B cell (primary cell): Measurements from ENCODE around the gene HEYL. TPM values are rescaled to one million over a fixed set of nuclear protein-coding genes. Genes with fewer than 3 reads are reported as not detected.

ENCODE experiments used
- ATAC-seq: fragments of 200-7000 bp; cut with Tn5 transposase; one replicate; pipeline ENCODE4 v1.10.0; 2021; ENCODE audit warnings: low read depth, mild to moderate bottlenecking, moderate number of reproducible peaks, moderate library complexity
- CTCF ChIA-PET: fragments of 350-600 bp; sonication (Branson Sonifier 250); formaldehyde crosslinking; loops from one replicate; lab custom pipeline; 2021; ENCODE audit warnings: antibody characterized with exemption, inconsistent platforms; lab: Charles Lee
- POLR2A ChIA-PET: fragments of 350-600 bp; sonication (Branson Sonifier 250); formaldehyde crosslinking; loops from one replicate; lab custom pipeline; 2021; ENCODE audit warnings: antibody characterized with exemption; lab: Charles Lee
- DNase-seq: peaks from one replicate; pipeline ENCODE4 v3.0.0; 2013
- H2AFZ ChIP-seq: 2 replicates; pipeline ENCODE4 v1.6.1; 2012; ENCODE audit warnings: mild to moderate bottlenecking, low read depth, low read length; ENCODE audit not compliant: insufficient read depth, poor library complexity, severe bottlenecking
- H3K27ac ChIP-seq, 2 donors: 1 replicate in 1 of 2; 2 replicates in 1 of 2; pipeline ENCODE4 v1.5.1; 2012 to 2013; ENCODE audit warnings: low read length in 2 of 2, mild to moderate bottlenecking in 2 of 2, moderate library complexity in 1 of 2
- H3K27me3 ChIP-seq, 4 experiments: fragments of 200-600 bp in 1 of 4; sonication (generic) in 1 of 4; replicated peaks in 1 of 4; 1 replicate in 2 of 4; 2 replicates in 2 of 4; pipeline versions ENCODE4 v1.6.1 to v1.7.0; 2013 to 2016; ENCODE audit warnings: low read length in 3 of 4, mild to moderate bottlenecking in 2 of 4, mixed read lengths in 1 of 4, moderate library complexity in 1 of 4; ENCODE audit not compliant: insufficient read depth in 4 of 4, control insufficient read depth in 3 of 4; ENCODE audit errors: control extremely low read depth in 1 of 4
- H3K36me3 ChIP-seq, 2 experiments: replicated peaks in 1 of 2; 1 replicate in 1 of 2; 2 replicates in 1 of 2; pipeline versions ENCODE4 v1.6.1 to v1.7.1; 2013; ENCODE audit warnings: low read length in 1 of 2; ENCODE audit not compliant: insufficient read depth in 2 of 2, control insufficient read depth in 1 of 2; ENCODE audit errors: control extremely low read depth in 1 of 2, extremely low read depth in 1 of 2
- H3K4me1 ChIP-seq, 2 donors: fragments of 200-600 bp in 1 of 2; sonication (generic) in 1 of 2; 1 replicate in 1 of 2; 2 replicates in 1 of 2; pipeline versions ENCODE4 v1.5.1 to v1.6.1; 2013 to 2017; ENCODE audit warnings: low read length in 2 of 2; ENCODE audit not compliant: control insufficient read depth in 2 of 2, insufficient read depth in 2 of 2
- H3K4me2 ChIP-seq: replicated peaks from 2 replicates; pipeline ENCODE3; 2012; ENCODE audit warnings: mild to moderate bottlenecking, low read depth, low read length; ENCODE audit not compliant: poor library complexity, severe bottlenecking
- H3K4me3 ChIP-seq, 5 experiments: fragments of 200-600 bp in 1 of 5; sonication (generic) in 1 of 5; 1 replicate in 3 of 5; 2 replicates in 2 of 5; pipeline versions ENCODE4 v1.5.1 to v1.7.0; 2011 to 2016; ENCODE audit warnings: low read length in 4 of 5, mild to moderate bottlenecking in 4 of 5, low read depth in 2 of 5, control low read depth in 1 of 5, moderate library complexity in 1 of 5; ENCODE audit not compliant: insufficient read depth in 1 of 5; ENCODE audit errors: control extremely low read depth in 1 of 5, extremely low read depth in 1 of 5
- H3K79me2 ChIP-seq: fragments of 200-600 bp; sonication (generic); one replicate; pipeline ENCODE4 v1.6.0; 2016; ENCODE audit warnings: low read length; ENCODE audit not compliant: control insufficient read depth, insufficient read depth
- H3K9ac ChIP-seq: fragments of 200-600 bp; sonication (generic); 2 replicates; pipeline ENCODE4 v1.6.1; 2017; ENCODE audit warnings: mild to moderate bottlenecking, low read length, moderate library complexity
- H3K9me3 ChIP-seq, 3 donors: one replicate each; pipeline versions ENCODE4 v1.6.1 to v1.7.1; 2013; ENCODE audit warnings: low read length in 2 of 3; ENCODE audit not compliant: control insufficient read depth in 2 of 3, insufficient read depth in 1 of 3; ENCODE audit errors: control extremely low read depth in 1 of 3
- H4K20me1 ChIP-seq: 2 replicates; pipeline ENCODE4 v1.6.0; 2012; ENCODE audit warnings: mild to moderate bottlenecking, low read length; ENCODE audit not compliant: insufficient read depth, control insufficient read depth, poor library complexity, severe bottlenecking
- H3K27ac Mint-ChIP-seq: one replicate; pipeline ENCODE4 v1.8.0; 2021; ENCODE audit warnings: mixed read lengths
- H3K27me3 Mint-ChIP-seq: one replicate; pipeline ENCODE4 v1.8.0; 2021; ENCODE audit warnings: mixed read lengths
- H3K4me1 Mint-ChIP-seq: one replicate; pipeline ENCODE4 v1.8.0; 2021; ENCODE audit warnings: mixed read lengths
- H3K4me3 Mint-ChIP-seq: one replicate; pipeline ENCODE4 v1.8.0; 2021; ENCODE audit warnings: mixed read lengths
- H3K9me3 Mint-ChIP-seq: one replicate; pipeline ENCODE4 v1.8.0; 2022; ENCODE audit warnings: mixed read lengths; ENCODE audit not compliant: insufficient read depth
- CTCF ChIP-seq: fragments of 200-600 bp; IDR thresholded peaks from one replicate; pipeline ENCODE4 v1.8.0; 2022; ENCODE audit warnings: antibody characterized with exemption, mild to moderate bottlenecking
- EZH2 ChIP-seq: IDR thresholded peaks from 2 replicates; pipeline ENCODE4 v1.6.1; 2012; ENCODE audit warnings: borderline replicate concordance, low read depth, mild to moderate bottlenecking, moderate library complexity, low read length; ENCODE audit not compliant: insufficient read depth, poor library complexity, severe bottlenecking
- WGBS: methylation state at CpG from one replicate; pipeline ENCODE4 v1.1.5; 2013; ENCODE audit warnings: missing lambda C conversion rate; ENCODE audit not compliant: insufficient coverage; 5-methylcytosine and 5-hydroxymethylcytosine counted together
- intact Hi-C: fragments of 100-400 bp; cut with micrococcal nuclease; formaldehyde crosslinking; loops from one replicate; pipeline ENCODE4 v1.10.0; 2022
- polyA plus RNA-seq: library from polyadenylated mRNA; depleted of rRNA; stranded (reverse); fragments of >200 nt; gene quantifications from 2 replicates; pipeline ENCODE4 v1.2.3, GENCODE V29; 2012
- total RNA-seq, 2 donors: library from RNA; stranded (reverse); fragments of 120-200 nt in 1 of 2; gene quantifications; 1 replicate in 1 of 2; 2 replicates in 1 of 2; pipeline versions ENCODE4 v1.2.3 to v1.2.4, GENCODE V29; 2013 to 2022

The HEYL gene
- total and polyA plus RNA-seq, 2 donors (not counting 1 experiment from before 2014, with no cell fraction given), result 0.12 TPM; not detected in 1

GRCh38 chr1:39654291-39654690, 14.8 kb upstream of the HEYL start:
- CTCF ChIA-PET, result interaction anchor here (1.0 to 11.2 kb wide), 12 partner anchors 8 to 396 kb away, joined by 3 to 190 read pairs (median 4); partner anchors contain the start of genes HEYL and NT5C1A
- Histone ChIP-seq H3K9me3 (no peaks in the 10 kb centered on the region), H3K4me2 (no peak overlapping the region), H4K20me1 (no peaks in the 10 kb centered on the region), H3K36me3 (no peaks in the 10 kb centered on the region), H3K27me3 (peaks cover 0 to 10% (median 6%) of the 10 kb centered on the region in 4 experiments), H3K4me3 (no peak overlapping the region), H3K79me2 (no peaks in the 10 kb centered on the region), H3K4me1 (peaks cover 4 to 8% of the 10 kb centered on the region in 2 donors), H2AFZ (no peak overlapping the region), H3K9ac (no peak overlapping the region), H3K27ac (no peak overlapping the region)
- Mint-ChIP-seq H3K27me3 (peaks cover 14% of the 10 kb centered on the region), H3K4me1 (peaks cover 4% of the 10 kb centered on the region), H3K4me3 (no peak overlapping the region), H3K27ac (no peak overlapping the region), H3K9me3 (no peaks in the 10 kb centered on the region)
- no peak for ATAC-seq
- WGBS, result 81% methylated on average over 7 of the region's 7 CpGs
- intact Hi-C loops, result no loop called here
- no peak for DNase-seq
- POLR2A ChIA-PET, result no interaction called here
- TF ChIP-seq CTCF (no peak), EZH2 (no peak)

DNA sequence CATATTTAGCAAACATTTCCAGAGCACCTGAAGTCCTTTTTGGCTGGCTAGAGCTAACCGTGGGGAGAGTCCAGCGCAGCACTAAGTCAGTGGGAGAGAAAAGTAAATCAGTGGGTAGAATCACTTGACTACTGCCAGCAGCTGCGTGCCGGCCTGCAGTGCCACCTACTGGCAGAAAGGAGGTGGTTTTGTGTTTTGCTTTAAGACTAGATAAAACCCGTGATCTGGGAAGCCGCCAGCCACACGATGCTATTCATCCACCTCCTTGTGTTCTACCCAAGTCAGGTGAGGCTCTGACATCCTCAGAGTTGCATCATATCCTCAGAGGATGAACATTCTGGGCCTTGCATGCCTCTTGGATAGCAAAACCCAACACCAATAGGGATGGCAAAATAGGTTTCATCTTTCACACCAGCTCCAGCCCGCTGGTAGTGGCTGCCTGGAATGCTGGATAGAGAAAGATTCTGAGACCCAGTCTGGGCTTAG, 14.1 kb upstream of the HEYL start:
- ATAC-seq (peak; percentile 45), DNase-seq (peak; percentile 77)
- Mint-ChIP-seq H3K4me3 (no peak overlapping the region), H3K4me1 (peaks cover 4% of the 10 kb centered on the region), H3K27ac (no peak overlapping the region), H3K9me3 (no peaks in the 10 kb centered on the region), H3K27me3 (peaks cover 14% of the 10 kb centered on the region)
- Histone ChIP-seq H3K4me3 (no peak overlapping the region), H3K27ac (no peak overlapping the region), H3K4me2 (no peak overlapping the region), H3K4me1 (peaks cover 4 to 8% of the 10 kb centered on the region in 2 donors), H3K79me2 (no peaks in the 10 kb centered on the region), H3K9me3 (no peaks in the 10 kb centered on the region), H3K9ac (no peak overlapping the region), H4K20me1 (no peaks in the 10 kb centered on the region), H3K36me3 (no peaks in the 10 kb centered on the region), H2AFZ (no peak overlapping the region), H3K27me3 (peaks cover 0 to 8% (median 6%) of the 10 kb centered on the region in 4 experiments)
- TF ChIP-seq EZH2, result no peak
- TF ChIP-seq CTCF, result peak; percentile 91
- intact Hi-C loops, result loop anchor here (1.0 to 2.0 kb wide), 3 partner anchors 47 to 555 kb away; no protein-coding TSS in a partner anchor
- ChIA-PET POLR2A (no interaction called here), CTCF (interaction anchor here (0.6 to 11.2 kb wide), 15 partner anchors 9 to 395 kb away, joined by 3 to 190 read pairs (median 4); partner anchors contain the start of genes HEYL and NT5C1A)
- 12% methylated on average over 5 of the region's 8 CpGs for WGBS
